ENCODE data around the gene CCN6.

The CCN6 gene

GRCh38 chr6:112114577-112115223, 60.8 kb downstream of the CCN6 start:
- H4K8ac ChIP-seq (ENCODE audit: low read depth, low read length), result no peak overlapping the region
- DNase-seq, result no peak
- no peaks in the 10 kb centered on the region for H3K4me1 ChIP-seq (ENCODE audit: control insufficient read depth, low read depth, low read length)
- H2BK15ac ChIP-seq (replicated peaks; ENCODE audit: low read depth), result no peak overlapping the region
- no peak overlapping the region for H3K9ac ChIP-seq (ENCODE audit: low read length)
- WGBS (ENCODE audit: extremely low coverage, insufficient coverage, low lambda C conversion rate), result no CpG with 5 or more reads among the region's 3 CpGs
- no peaks in the 10 kb centered on the region for H3K27me3 ChIP-seq (ENCODE audit: insufficient read depth, low read length, poor library complexity)
- no peak overlapping the region for H4K5ac ChIP-seq (ENCODE audit: low read length)
- H3K23ac ChIP-seq (ENCODE audit: low read length), result no peak overlapping the region
- no peak overlapping the region for H3K18ac ChIP-seq (ENCODE audit: low read length)
- no peak overlapping the region for H3K4ac ChIP-seq (ENCODE audit: low read depth, low read length)
- no peak overlapping the region for H2BK5ac ChIP-seq (ENCODE audit: low read length)
- no peaks in the 10 kb centered on the region for H3K79me2 ChIP-seq (ENCODE audit: control insufficient read depth, insufficient read depth, low read length)
- H3K4me2 ChIP-seq (ENCODE audit: low read length), result no peak overlapping the region
- H3K4me3 ChIP-seq (ENCODE audit: low read length), result no peak overlapping the region
- H3K36me3 ChIP-seq (ENCODE audit: control insufficient read depth, insufficient read depth, low read length), result no peaks in the 10 kb centered on the region
- no peak overlapping the region for H2BK120ac ChIP-seq (ENCODE audit: low read depth, low read length)
- no peak overlapping the region for H2AK5ac ChIP-seq (ENCODE audit: low read length)
- H3K79me1 ChIP-seq (ENCODE audit: low read length), result no peaks in the 10 kb centered on the region
- no peak overlapping the region for H3K56ac ChIP-seq (ENCODE audit: low read length)
- no peak overlapping the region for H3K27ac ChIP-seq (ENCODE audit: low read depth, low read length)

GRCh38 chr6:112116221-112116620, 62.3 kb downstream of the CCN6 start:
- no peak overlapping the region for H3K4me3 ChIP-seq (ENCODE audit: low read length)
- H3K79me2 ChIP-seq (ENCODE audit: control insufficient read depth, insufficient read depth, low read length), result no peaks in the 10 kb centered on the region
- H3K23ac ChIP-seq (ENCODE audit: low read length), result no peak overlapping the region
- no peak overlapping the region for H3K4me2 ChIP-seq (ENCODE audit: low read length)
- H2AK5ac ChIP-seq (ENCODE audit: low read length), result no peak overlapping the region
- H3K4me1 ChIP-seq (ENCODE audit: control insufficient read depth, low read depth, low read length), result no peaks in the 10 kb centered on the region
- no peak overlapping the region for H3K18ac ChIP-seq (ENCODE audit: low read length)
- no peak overlapping the region for H4K5ac ChIP-seq (ENCODE audit: low read length)
- no peaks in the 10 kb centered on the region for H3K79me1 ChIP-seq (ENCODE audit: low read length)
- peak; percentile 24 for DNase-seq
- H3K27ac ChIP-seq (ENCODE audit: low read depth, low read length), result no peak overlapping the region
- WGBS (ENCODE audit: extremely low coverage, insufficient coverage, low lambda C conversion rate), result no CpG with 5 or more reads among the region's 1 CpG
- no peak overlapping the region for H3K56ac ChIP-seq (ENCODE audit: low read length)
- no peaks in the 10 kb centered on the region for H3K36me3 ChIP-seq (ENCODE audit: control insufficient read depth, insufficient read depth, low read length)
- no peak overlapping the region for H3K9ac ChIP-seq (ENCODE audit: low read length)
- H2BK15ac ChIP-seq (replicated peaks; ENCODE audit: low read depth), result no peak overlapping the region
- no peaks in the 10 kb centered on the region for H3K27me3 ChIP-seq (ENCODE audit: insufficient read depth, low read length, poor library complexity)
- H4K8ac ChIP-seq (ENCODE audit: low read depth, low read length), result no peak overlapping the region
- no peak overlapping the region for H2BK120ac ChIP-seq (ENCODE audit: low read depth, low read length)
- H3K4ac ChIP-seq (ENCODE audit: low read depth, low read length), result no peak overlapping the region
- no peak overlapping the region for H2BK5ac ChIP-seq (ENCODE audit: low read length)

- no peak overlapping the region for H2AK5ac ChIP-seq (ENCODE audit: low read length)
- no peaks in the 10 kb centered on the region for H3K79me1 ChIP-seq (ENCODE audit: low read length)
- no peak overlapping the region for H3K9ac ChIP-seq (ENCODE audit: low read length)
- no peak overlapping the region for H4K8ac ChIP-seq (ENCODE audit: low read depth, low read length)
- H3K23ac ChIP-seq (ENCODE audit: low read length), result no peak overlapping the region
- no peaks in the 10 kb centered on the region for H3K4me1 ChIP-seq (ENCODE audit: control insufficient read depth, low read depth, low read length)
- no peak overlapping the region for H4K5ac ChIP-seq (ENCODE audit: low read length)
- H3K4ac ChIP-seq (ENCODE audit: low read depth, low read length), result no peak overlapping the region
- H2BK15ac ChIP-seq (replicated peaks; ENCODE audit: low read depth), result no peak overlapping the region
- no peaks in the 10 kb centered on the region for H3K79me2 ChIP-seq (ENCODE audit: control insufficient read depth, insufficient read depth, low read length)
- WGBS (ENCODE audit: extremely low coverage, insufficient coverage, low lambda C conversion rate), result no CpG with 5 or more reads among the region's 1 CpG
- no peak overlapping the region for H3K27ac ChIP-seq (ENCODE audit: low read depth, low read length)
- H3K4me2 ChIP-seq (ENCODE audit: low read length), result no peak overlapping the region
- H3K18ac ChIP-seq (ENCODE audit: low read length), result no peak overlapping the region
- DNase-seq, result no peak
- no peaks in the 10 kb centered on the region for H3K36me3 ChIP-seq (ENCODE audit: control insufficient read depth, insufficient read depth, low read length)
- H3K4me3 ChIP-seq (ENCODE audit: low read length), result no peak overlapping the region
- H3K56ac ChIP-seq (ENCODE audit: low read length), result no peak overlapping the region
- H2BK120ac ChIP-seq (ENCODE audit: low read depth, low read length), result no peak overlapping the region
- H2BK5ac ChIP-seq (ENCODE audit: low read length), result no peak overlapping the region
- H3K27me3 ChIP-seq (ENCODE audit: insufficient read depth, low read length, poor library complexity), result no peaks in the 10 kb centered on the region
Observed at GRCh38 chr6:112117554-112117953, 63.6 kb downstream of the CCN6 start.

- Histone ChIP-seq H3K4ac (ENCODE audit: low read depth, low read length) (no peak overlapping the region), H3K36me3 (ENCODE audit: control insufficient read depth, insufficient read depth, low read length) (no peaks in the 10 kb centered on the region), H4K8ac (ENCODE audit: low read depth, low read length) (no peak overlapping the region), H3K18ac (ENCODE audit: low read length) (no peak overlapping the region), H3K27ac (ENCODE audit: low read depth, low read length) (no peak overlapping the region), H3K27me3 (ENCODE audit: insufficient read depth, low read length, poor library complexity) (no peaks in the 10 kb centered on the region), H2BK5ac (ENCODE audit: low read length) (no peak overlapping the region), H2AK5ac (ENCODE audit: low read length) (no peak overlapping the region), H3K79me2 (ENCODE audit: control insufficient read depth, insufficient read depth, low read length) (no peaks in the 10 kb centered on the region), H4K5ac (ENCODE audit: low read length) (no peak overlapping the region), H3K4me3 (ENCODE audit: low read length) (no peak overlapping the region), H3K79me1 (ENCODE audit: low read length) (no peaks in the 10 kb centered on the region), H3K9ac (ENCODE audit: low read length) (no peak overlapping the region), H2BK15ac (replicated peaks; ENCODE audit: low read depth) (no peak overlapping the region), H3K56ac (ENCODE audit: low read length) (no peak overlapping the region), H2BK120ac (ENCODE audit: low read depth, low read length) (no peak overlapping the region), H3K4me2 (ENCODE audit: low read length) (no peak overlapping the region), H3K4me1 (ENCODE audit: control insufficient read depth, low read depth, low read length) (no peaks in the 10 kb centered on the region), H3K23ac (ENCODE audit: low read length) (no peak overlapping the region)
- no peak for DNase-seq
Observed at GRCh38 chr6:112118034-112118433, 64.1 kb downstream of the CCN6 start.

All from mesendoderm (in vitro differentiated cells).